ENCODE measurements around the gene ZNF282.

ZNF282 gene

GRCh38 chr7:149147072-149147751 lies 48.1 kb upstream of the ZNF282 start, which contains the start of gene ZNF398 (continued):
- TF ChIP-seq PRDM4 (tag by site-specific recombination; IDR thresholded peaks at IDR 0.05): no peak
- no peak; the same call in none of the 2 replicates for TF ChIP-seq ZNF366 (tag by site-specific recombination; conservative IDR thresholded peaks at IDR 0.05)
- TF ChIP-seq ZNF791 (tag by site-specific recombination; IDR thresholded peaks at IDR 0.05): no peak
- no peak for TF ChIP-seq INSM2 (tag by site-specific recombination; IDR thresholded peaks at IDR 0.05)
- TF ChIP-seq ZNF654 (tag by site-specific recombination; IDR thresholded peaks at IDR 0.05; ENCODE audit: low read depth): no peak
- TF ChIP-seq SCRT2 (tag by site-specific recombination; IDR thresholded peaks at IDR 0.05): peak; percentile 63; the same call in 1 of the 2 replicates
- TF ChIP-seq ZFP69B (tag by site-specific recombination; IDR thresholded peaks at IDR 0.05): peak; percentile 69
- TF ChIP-seq ZNF341 (tag by site-specific recombination; IDR thresholded peaks at IDR 0.05; ENCODE audit: low read depth): peak; percentile 99
- TF ChIP-seq ZNF223 (tag by site-specific recombination; IDR thresholded peaks at IDR 0.05): no peak
- no peak for TF ChIP-seq WT1 (tag by site-specific recombination; IDR thresholded peaks at IDR 0.05)
- no peak for TF ChIP-seq ZNF311 (tag by site-specific recombination; IDR thresholded peaks at IDR 0.05; ENCODE audit: borderline replicate concordance)

- POLR2A ChIA-PET: interaction anchor here (0.6 to 3.9 kb wide), 7 partner anchors 9 to 659 kb away, joined by 3 to 39 read pairs (median 7); partner anchors contain the start of genes ZNF282 and ZNF425
- Histone ChIP-seq H3K4me3 (ENCODE audit: low read depth, low read length) (peak overlapping the region; percentile 65), H3K9me3 (ENCODE audit: control insufficient read depth, insufficient read depth, low read depth, low read length) (no peaks in the 10 kb centered on the region), H3K36me3 (ENCODE audit: control insufficient read depth in 2 of 2, insufficient read depth in 1 of 2, low read length in 2 of 2) (peaks cover 0 to 16% of the 10 kb centered on the region in 2 experiments; a peak in 2 of 3 replicates), H3K27ac (ENCODE audit: extremely low read depth, low read depth, low read length) (peak overlapping the region; percentile 87), H3K4me1 (ENCODE audit: control insufficient read depth, insufficient read depth, low read length) (no peaks in the 10 kb centered on the region)
- CTCF ChIA-PET: interaction anchor here (0.6 to 2.3 kb wide), 8 partner anchors 12 to 600 kb away, joined by 3 to 18 read pairs (median 4); partner anchors contain the start of genes ZNF282 and ZNF425
- TF ChIP-seq ZNF561 (tag by site-specific recombination; IDR thresholded peaks at IDR 0.05; ENCODE audit: borderline replicate concordance): no peak; the same call in 1 of the 2 replicates
- TF ChIP-seq ZNF501 (tag by site-specific recombination; IDR thresholded peaks at IDR 0.05): peak; percentile 92
- TF ChIP-seq ELK4 (IDR thresholded peaks at IDR 0.05; ENCODE audit: borderline replicate concordance, low read depth, low read length): no peak
- no peak for TF ChIP-seq REST (tag by site-specific recombination; IDR thresholded peaks at IDR 0.05)
- no peak for TF ChIP-seq ZNF239 (tag by site-specific recombination; IDR thresholded peaks at IDR 0.05)
- no peak for TF ChIP-seq ZSCAN23 (tag by site-specific recombination; IDR thresholded peaks at IDR 0.05)
- TF ChIP-seq WT1 (tag by site-specific recombination; IDR thresholded peaks at IDR 0.05): no peak
- no peak for TF ChIP-seq ZBTB21 (tag by site-specific recombination; IDR thresholded peaks at IDR 0.05)
- no peak for TF ChIP-seq ZSCAN5A (tag by site-specific recombination; IDR thresholded peaks at IDR 0.05)
- 0 out of 2 replicates have a peak, but pooled peaks have one; percentile 31 for TF ChIP-seq GLI4 (tag by site-specific recombination; IDR thresholded peaks at IDR 0.05)
- no peak for TF ChIP-seq ZSCAN18 (tag by site-specific recombination; IDR thresholded peaks at IDR 0.05)
- TF ChIP-seq ZNF48 (tag by site-specific recombination; IDR thresholded peaks at IDR 0.05): no peak
These were observed 47.3 kb upstream of the ZNF282 start for GRCh38 chr7:149147752-149148653.

Measured in HEK293 (cell line).